ENCODE measurements around the gene GLIS1. TPM values are rescaled to one million over a fixed set of nuclear protein-coding genes. Genes with fewer than 3 reads are reported as not detected.
A peak's percentile ranks its signal among the peaks of the same experiment; 100 is the strongest.

GLIS1 gene
- total and polyA plus RNA-seq, 12 donors: 0.06 to 0.10 (median 0.09) TPM; not detected in 7

- intact Hi-C loops (cut with DNase I): no loop called here
- no peak for ATAC-seq
- H3K4me1 ChIP-seq: no peaks in the 10 kb centered on the region
- H3K9me3 ChIP-seq: no peaks in the 10 kb centered on the region
- peak in 1 of 2 donors; percentile 1 for DNase-seq
- no peak overlapping the region for H3K27ac ChIP-seq
- TF ChIP-seq CTCF (IDR thresholded peaks at IDR 0.05): peak in 1 of 9 donors; percentile 17
- no peaks in the 10 kb centered on the region for H3K36me3 ChIP-seq
- 84% methylated on average over 15 of the region's 15 CpGs for WGBS, 2 donors
- peaks cover 0 to 41% (median 12%) of the 10 kb centered on the region in 7 donors for H3K27me3 ChIP-seq
- no peak overlapping the region for H3K4me3 ChIP-seq
These were observed 197.0 kb downstream of the GLIS1 start for GRCh38 chr1:53541761-53542550.

- intact Hi-C loops (cut with DNase I): no loop called here
- Histone ChIP-seq H3K4me1 (no peaks in the 10 kb centered on the region), H3K4me3 (no peak overlapping the region), H3K27me3 (peaks cover 0 to 34% (median 12%) of the 10 kb centered on the region in 7 donors), H3K36me3 (no peaks in the 10 kb centered on the region), H3K27ac (no peak overlapping the region), H3K9me3 (no peaks in the 10 kb centered on the region)
- WGBS, 2 donors: 91 to 97% methylated on average over 2 of the region's 2 CpGs
- TF ChIP-seq CTCF (IDR thresholded peaks at IDR 0.05): no peak
- DNase-seq (peak in 1 of 2 donors; percentile 3), ATAC-seq (no peak)
These were observed 197.7 kb downstream of the GLIS1 start for GRCh38 chr1:53541263-53541625.

GRCh38 chr1:53540604-53541262 is 198.2 kb downstream of the GLIS1 start:
- peaks cover 0 to 33% (median 12%) of the 10 kb centered on the region in 7 donors for H3K27me3 ChIP-seq
- H3K4me1 ChIP-seq: no peaks in the 10 kb centered on the region
- WGBS, 2 donors: 92 to 96% methylated on average over 14 of the region's 14 CpGs
- no peak for TF ChIP-seq CTCF (IDR thresholded peaks at IDR 0.05)
- no peak overlapping the region for H3K4me3 ChIP-seq
- peak in 1 of 2 donors; percentile 6 for DNase-seq
- ATAC-seq: no peak
- no peak overlapping the region for H3K27ac ChIP-seq
- H3K36me3 ChIP-seq: no peaks in the 10 kb centered on the region
- H3K9me3 ChIP-seq: no peaks in the 10 kb centered on the region
- intact Hi-C loops (cut with DNase I): no loop called here

- TF ChIP-seq CTCF (IDR thresholded peaks at IDR 0.05): no peak
- DNase-seq: no peak
- H3K27me3 ChIP-seq: peaks cover 0 to 37% (median 10%) of the 10 kb centered on the region in 7 donors
- intact Hi-C loops (cut with DNase I): no loop called here
- H3K36me3 ChIP-seq: no peaks in the 10 kb centered on the region
- H3K4me3 ChIP-seq: no peak overlapping the region
- H3K4me1 ChIP-seq: no peaks in the 10 kb centered on the region
- no peak for ATAC-seq
- 89 to 95% methylated on average over 22 of the region's 22 CpGs for WGBS, 2 donors
- H3K27ac ChIP-seq: no peak overlapping the region
- H3K9me3 ChIP-seq: no peaks in the 10 kb centered on the region
These were observed 199.0 kb downstream of the GLIS1 start for GRCh38 chr1:53539711-53540603.
